ENCODE data around the gene FAM184A.
"Not testable (repeated sequence)": the region's sequence is repeated elsewhere in the genome, so short reads cannot be mapped to it uniquely, and the experiment has no call there.

FAM184A gene

GRCh38 chr6:119078376-119079282 lies at the start of gene FAM184A:
Gene FAM184A, minus strand, starts transcription at chr6:119078664. Its CDS starts 365 bp downstream, at chr6:119078299.
- peak; percentile 81 for DNase-seq

GRCh38 chr6:119127627-119128026 lies 49.2 kb upstream of the FAM184A start:
- DNase-seq, result no peak

- no peak for DNase-seq
These were observed 48.4 kb upstream of the FAM184A start for GRCh38 chr6:119126826-119127225.

- no peak for DNase-seq
These were observed 47.7 kb upstream of the FAM184A start for GRCh38 chr6:119126140-119126539.

GRCh38 chr6:119125576-119125975 lies 47.1 kb upstream of the FAM184A start:
- DNase-seq, result no peak

- DNase-seq, result no peak
These were observed 45.8 kb upstream of the FAM184A start for GRCh38 chr6:119124079-119124824.

GRCh38 chr6:119122336-119122735 lies 43.9 kb upstream of the FAM184A start:
- no peak for DNase-seq

- no peak for DNase-seq
These were observed 42.9 kb upstream of the FAM184A start for GRCh38 chr6:119121367-119121766.

GRCh38 chr6:119119989-119120388 lies 41.5 kb upstream of the FAM184A start:
- DNase-seq, result no peak

GRCh38 chr6:119119062-119119461 lies 40.6 kb upstream of the FAM184A start:
- not testable (repeated sequence) for DNase-seq

GRCh38 chr6:119116712-119117281 lies 38.3 kb upstream of the FAM184A start:
- no peak for DNase-seq

- DNase-seq, result no peak
These were observed 35.5 kb upstream of the FAM184A start for GRCh38 chr6:119113961-119114360.

- DNase-seq, result no peak
These were observed 34.5 kb upstream of the FAM184A start for GRCh38 chr6:119112812-119113530.

GRCh38 chr6:119110601-119111548 lies 32.4 kb upstream of the FAM184A start:
- DNase-seq, result peak; percentile 77

GRCh38 chr6:119109654-119110325 lies 31.3 kb upstream of the FAM184A start:
- DNase-seq, result no peak

- no peak for DNase-seq
These were observed 29.6 kb upstream of the FAM184A start for GRCh38 chr6:119108076-119108475.

- no peak for DNase-seq
These were observed 26.8 kb upstream of the FAM184A start for GRCh38 chr6:119105282-119105681.

GRCh38 chr6:119102901-119103300 lies 24.4 kb upstream of the FAM184A start:
- DNase-seq, result no peak

GRCh38 chr6:119100115-119100514 lies 21.7 kb upstream of the FAM184A start:
- DNase-seq, result no peak

- DNase-seq, result not testable (repeated sequence)
These were observed 19.4 kb upstream of the FAM184A start for GRCh38 chr6:119097815-119098361.

Measured in CD4-positive, alpha-beta T cell treated with Interleukin-21 for 1 hour (primary cell).